H9 (cell line): ENCODE results near the gene NDUFS6. TPM values are rescaled to one million over a fixed set of nuclear protein-coding genes. Genes with fewer than 3 reads are reported as not detected.

Experiments
- DNase-seq: peaks from one replicate; pipeline ENCODE4 v3.0.0-alpha.2; 2017
- H2AFZ ChIP-seq: one replicate; pipeline ENCODE4 v1.6.1; 2013; ENCODE audit warnings: mild to moderate bottlenecking, low read length, control low read depth, moderate library complexity
- H2AK5ac ChIP-seq: 2 replicates; pipeline ENCODE4 v1.6.1; 2013; ENCODE audit warnings: low read length, control low read depth, mixed read lengths; ENCODE audit not compliant: insufficient read length
- H2BK120ac ChIP-seq: one replicate; pipeline ENCODE4 v1.6.1; 2013; ENCODE audit warnings: low read depth, mild to moderate bottlenecking, low read length, control low read depth, inconsistent platforms; ENCODE audit not compliant: poor library complexity, severe bottlenecking
- H2BK12ac ChIP-seq: 2 replicates; pipeline ENCODE4 v1.6.1; 2013; ENCODE audit warnings: low read length, control low read depth, mixed read lengths, low read depth; ENCODE audit not compliant: insufficient read length
- H2BK15ac ChIP-seq: 2 replicates; pipeline ENCODE4 v1.6.1; 2013; ENCODE audit warnings: low read depth, low read length, control low read depth
- H2BK20ac ChIP-seq: one replicate; pipeline ENCODE4 v1.6.1; 2013; ENCODE audit warnings: low read depth, mild to moderate bottlenecking, low read length, control low read depth, inconsistent platforms; ENCODE audit not compliant: poor library complexity, severe bottlenecking
- H2BK5ac ChIP-seq: 2 replicates; pipeline ENCODE4 v1.6.1; 2013; ENCODE audit warnings: low read length, control low read depth, mixed read lengths; ENCODE audit not compliant: insufficient read length
- H3K14ac ChIP-seq: 2 replicates; pipeline ENCODE4 v1.6.1; 2013; ENCODE audit warnings: low read length, control low read depth; ENCODE audit not compliant: insufficient read depth
- H3K18ac ChIP-seq: 2 replicates; pipeline ENCODE4 v1.6.1; 2013; ENCODE audit warnings: low read depth, mild to moderate bottlenecking, mixed read lengths, low read length, control low read depth; ENCODE audit not compliant: insufficient read length
- H3K23ac ChIP-seq: 2 replicates; pipeline ENCODE4 v1.6.1; 2013; ENCODE audit warnings: low read length, control low read depth, mixed read lengths, low read depth; ENCODE audit not compliant: insufficient read length
- H3K23me2 ChIP-seq: 2 replicates; pipeline ENCODE4 v1.6.1; 2013; ENCODE audit warnings: low read depth, mild to moderate bottlenecking, mixed read lengths, low read length, control low read depth; ENCODE audit not compliant: insufficient read length, poor library complexity, severe bottlenecking
- H3K27ac ChIP-seq: 2 replicates; pipeline ENCODE4 v1.5.1; 2013; ENCODE audit warnings: low read length, control low read depth, mixed read lengths, low read depth; ENCODE audit not compliant: insufficient read length
- H3K27me3 ChIP-seq: 2 replicates; pipeline ENCODE4 v1.6.1; 2013; ENCODE audit warnings: low read length, control low read depth, inconsistent platforms; ENCODE audit not compliant: insufficient read depth
- H3K4ac ChIP-seq: 2 replicates; pipeline ENCODE4 v1.6.1; 2013; ENCODE audit warnings: low read depth, mild to moderate bottlenecking, control low read depth, inconsistent platforms, low read length, moderate library complexity
- H3K4me1 ChIP-seq: 2 replicates; pipeline ENCODE4 v1.6.1; 2013; ENCODE audit warnings: low read length, control low read depth, inconsistent platforms; ENCODE audit not compliant: insufficient read depth
- H3K4me2 ChIP-seq: 2 replicates; pipeline ENCODE4 v1.6.1; 2013; ENCODE audit warnings: low read length, control low read depth, mixed read lengths; ENCODE audit not compliant: insufficient read length, insufficient read depth
- H3K56ac ChIP-seq: 2 replicates; pipeline ENCODE4 v1.6.1; 2013; ENCODE audit warnings: low read depth, mild to moderate bottlenecking, mixed read lengths, low read length, control low read depth; ENCODE audit not compliant: insufficient read length
- H3K79me1 ChIP-seq: 2 replicates; pipeline ENCODE4 v1.6.1; 2013; ENCODE audit warnings: low read depth, mild to moderate bottlenecking, moderate library complexity, low read length, control low read depth, inconsistent platforms; ENCODE audit not compliant: insufficient read depth, poor library complexity, severe bottlenecking
- H3K79me2 ChIP-seq: 2 replicates; pipeline ENCODE4 v1.6.1; 2013; ENCODE audit warnings: low read length, control low read depth, inconsistent platforms; ENCODE audit not compliant: insufficient read depth
- H3K9ac ChIP-seq: 2 replicates; pipeline ENCODE4 v1.6.1; 2013; ENCODE audit warnings: low read length, control low read depth, mixed read lengths; ENCODE audit not compliant: insufficient read length; ENCODE audit errors: extremely low read depth
- H3K9me3 ChIP-seq: one replicate; pipeline ENCODE4 v1.6.1; 2013; ENCODE audit warnings: low read depth, low read length, inconsistent platforms; ENCODE audit not compliant: control insufficient read depth
- H3T11ph ChIP-seq: one replicate; pipeline ENCODE4 v1.6.1; 2013; ENCODE audit warnings: mild to moderate bottlenecking, low read length, control low read depth, inconsistent platforms
- H4K20me1 ChIP-seq: one replicate; pipeline ENCODE4 v1.6.1; 2013; ENCODE audit not compliant: control insufficient read depth, insufficient read length, insufficient read depth
- H4K5ac ChIP-seq: 2 replicates; pipeline ENCODE4 v1.6.1; 2013; ENCODE audit warnings: low read depth, mild to moderate bottlenecking, mixed read lengths, low read length, control low read depth; ENCODE audit not compliant: insufficient read length
- H4K8ac ChIP-seq: replicated peaks from 2 replicates; pipeline ENCODE4 v1.6.1; 2013; ENCODE audit warnings: low read length, control low read depth, mixed read lengths, low read depth; ENCODE audit not compliant: insufficient read length
- H4K91ac ChIP-seq: 2 replicates; pipeline ENCODE4 v1.6.1; 2013; ENCODE audit warnings: low read depth, mild to moderate bottlenecking, moderate library complexity, mixed read lengths, low read length, control low read depth; ENCODE audit not compliant: insufficient read length
- H3K27ac Mint-ChIP-seq, 3 experiments: 2 replicates in 2 of 3; 3 replicates in 1 of 3; pipeline ENCODE4 v1.8.0; 2020 to 2021; ENCODE audit warnings: mixed read lengths in 3 of 3, mild to moderate bottlenecking in 1 of 3, moderate library complexity in 1 of 3
- H3K27me3 Mint-ChIP-seq: 2 replicates; pipeline ENCODE4 v1.8.0; 2021; ENCODE audit warnings: low read depth, mild to moderate bottlenecking, moderate library complexity, mixed read lengths
- H3K36me3 Mint-ChIP-seq, 3 experiments: 2 replicates in 2 of 3; 3 replicates in 1 of 3; pipeline ENCODE4 v1.8.0; 2020 to 2021; ENCODE audit warnings: low read depth in 3 of 3, mixed read lengths in 3 of 3; ENCODE audit not compliant: insufficient read depth in 1 of 3
- H3K4me1 Mint-ChIP-seq, 2 experiments: 2 replicates each; pipeline ENCODE4 v1.8.0; 2020; ENCODE audit warnings: mixed read lengths in 2 of 2
- H3K4me3 Mint-ChIP-seq, 2 experiments: 2 replicates in 1 of 2; 3 replicates in 1 of 2; pipeline ENCODE4 v1.8.0; 2020 to 2021; ENCODE audit warnings: mild to moderate bottlenecking in 2 of 2, mixed read lengths in 2 of 2, moderate library complexity in 1 of 2
- H3K9me3 Mint-ChIP-seq, 2 experiments: 2 replicates in 1 of 2; 3 replicates in 1 of 2; pipeline ENCODE4 v1.8.0; 2020; ENCODE audit warnings: mild to moderate bottlenecking in 2 of 2, mixed read lengths in 2 of 2, moderate library complexity in 1 of 2
- WGBS: extraction: QIAGEN DNeasy Blood & Tissue Kit; methylation state at CpG from one replicate; pipeline ENCODE4 v1.1.7; 2013; ENCODE audit warnings: missing lambda C conversion rate, low lambda C conversion rate, mixed read lengths; ENCODE audit not compliant: insufficient read length; ENCODE audit errors: extremely low coverage; 5-methylcytosine and 5-hydroxymethylcytosine counted together
- total RNA-seq: library from RNA; stranded (reverse); gene quantifications from 2 replicates; pipeline ENCODE4 v1.2.1, GENCODE V29; 2021
- TF ChIP-seq, protein P1 (sequence below): fragments of 200-600 bp; sonication (generic); conservative IDR thresholded peaks from 3 replicates; pipeline ENCODE4 v1.8.0; 2021; ENCODE audit warnings: antibody characterized with exemption, mild to moderate bottlenecking

The NDUFS6 gene
- total RNA-seq, 1 experiment from 2014 or later = 62.5 TPM

GRCh38 chr5:1806974-1807373 is 5.8 kb downstream of the NDUFS6 start:
- H3K36me3 Mint-ChIP-seq = peaks cover 61 to 89% (median 86%) of the 10 kb centered on the region in 3 experiments

More at GRCh38 chr5:1806974-1807373, 5.8 kb downstream of the NDUFS6 start:
- Histone ChIP-seq H2BK12ac (no peak overlapping the region), H3K27ac (no peak overlapping the region), H4K5ac (no peak overlapping the region), H3K79me2 (peaks cover 13% of the 10 kb centered on the region; the same call in 1 of the 2 replicates), H2BK15ac (no peak overlapping the region), H3K56ac (no peak overlapping the region), H3K4ac (no peak overlapping the region), H3K79me1 (peaks cover 7% of the 10 kb centered on the region), H4K8ac (no peak overlapping the region), H2AK5ac (no peak overlapping the region), H2AFZ (no peak overlapping the region), H4K91ac (no peak overlapping the region), H3K4me2 (no peak overlapping the region), H3K27me3 (no peaks in the 10 kb centered on the region), H3T11ph (no peak overlapping the region), H2BK5ac (no peak overlapping the region), H4K20me1 (no peaks in the 10 kb centered on the region), H3K9me3 (no peaks in the 10 kb centered on the region), H3K14ac (no peak overlapping the region), H2BK120ac (no peak overlapping the region), H3K23me2 (no peaks in the 10 kb centered on the region), H3K23ac (no peak overlapping the region), H2BK20ac (no peak overlapping the region), H3K9ac (no peak overlapping the region), H3K4me1 (no peaks in the 10 kb centered on the region), H3K18ac (no peak overlapping the region)
- Mint-ChIP-seq H3K27me3 (no peaks in the 10 kb centered on the region), H3K27ac (peak overlapping the region in 2 of 3 experiments; percentile 30 to 53; a peak in 2 of 7 replicates), H3K4me3 (no peak overlapping the region), H3K4me1 (peaks cover 7 to 12% of the 10 kb centered on the region in 2 experiments), H3K9me3 (no peaks in the 10 kb centered on the region; a peak in 1 of 5 replicates)
- no CpG with 5 or more reads among the region's 16 CpGs for WGBS
- TF ChIP-seq, protein P1, sequence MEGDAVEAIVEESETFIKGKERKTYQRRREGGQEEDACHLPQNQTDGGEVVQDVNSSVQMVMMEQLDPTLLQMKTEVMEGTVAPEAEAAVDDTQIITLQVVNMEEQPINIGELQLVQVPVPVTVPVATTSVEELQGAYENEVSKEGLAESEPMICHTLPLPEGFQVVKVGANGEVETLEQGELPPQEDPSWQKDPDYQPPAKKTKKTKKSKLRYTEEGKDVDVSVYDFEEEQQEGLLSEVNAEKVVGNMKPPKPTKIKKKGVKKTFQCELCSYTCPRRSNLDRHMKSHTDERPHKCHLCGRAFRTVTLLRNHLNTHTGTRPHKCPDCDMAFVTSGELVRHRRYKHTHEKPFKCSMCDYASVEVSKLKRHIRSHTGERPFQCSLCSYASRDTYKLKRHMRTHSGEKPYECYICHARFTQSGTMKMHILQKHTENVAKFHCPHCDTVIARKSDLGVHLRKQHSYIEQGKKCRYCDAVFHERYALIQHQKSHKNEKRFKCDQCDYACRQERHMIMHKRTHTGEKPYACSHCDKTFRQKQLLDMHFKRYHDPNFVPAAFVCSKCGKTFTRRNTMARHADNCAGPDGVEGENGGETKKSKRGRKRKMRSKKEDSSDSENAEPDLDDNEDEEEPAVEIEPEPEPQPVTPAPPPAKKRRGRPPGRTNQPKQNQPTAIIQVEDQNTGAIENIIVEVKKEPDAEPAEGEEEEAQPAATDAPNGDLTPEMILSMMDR = no peak
- DNase-seq = no peak
